ENCODE results near the gene SLC2A14. TPM values are rescaled to one million over a fixed set of nuclear protein-coding genes. Genes with fewer than 3 reads are reported as not detected.
"Not testable (repeated sequence)": the region's sequence is repeated elsewhere in the genome, so short reads cannot be mapped to it uniquely, and the experiment has no call there.

The SLC2A14 gene
- total and polyA plus RNA-seq, 12 donors = 2.1 to 58.8 (median 7.0) TPM

- Histone ChIP-seq H3K4me3 (no peak overlapping the region), H3K27me3 (no peaks in the 10 kb centered on the region), H3K9me3 (replicated peaks in 1 of 3) (no peaks in the 10 kb centered on the region), H3K36me3 (replicated peaks in 1 of 2) (no peaks in the 10 kb centered on the region), H3K4me1 (replicated peaks in 1 of 2) (no peaks in the 10 kb centered on the region), H3K27ac (no peak overlapping the region)
- TF ChIP-seq CTCF (IDR thresholded peaks at IDR 0.05) = no peak
- TF ChIP-seq POLR2A (IDR thresholded peaks at IDR 0.05) = no peak
- DNase-seq = no peak
- intact Hi-C loops (cut with DNase I) = no loop called here
- WGBS, 4 donors = 31 to 44% (median 32%) methylated on average over 4 of the region's 4 CpGs
Measured at GRCh38 chr12:7788294-7788660, 84.4 kb downstream of the SLC2A14 start.

GRCh38 chr12:7787574-7788293 lies 85.0 kb downstream of the SLC2A14 start:
- no peaks in the 10 kb centered on the region for H3K9me3 ChIP-seq (replicated peaks in 1 of 3)
- WGBS, 4 donors = 33 to 43% (median 41%) methylated on average over 10 to 13 of the region's 13 CpGs
- H3K4me1 ChIP-seq (replicated peaks in 1 of 2) = no peaks in the 10 kb centered on the region
- no peak overlapping the region for H3K27ac ChIP-seq
- DNase-seq = peak in 4 of 7 donors; percentile 29 to 44 (median 40)
- no peak overlapping the region for H3K4me3 ChIP-seq
- no peaks in the 10 kb centered on the region for H3K36me3 ChIP-seq (replicated peaks in 1 of 2)
- intact Hi-C loops (cut with DNase I) = no loop called here
- TF ChIP-seq CTCF (IDR thresholded peaks at IDR 0.05) (no peak), POLR2A (IDR thresholded peaks at IDR 0.05) (no peak)
- H3K27me3 ChIP-seq = no peaks in the 10 kb centered on the region

GRCh38 chr12:7784701-7785100 lies 88.0 kb downstream of the SLC2A14 start:
- H3K27ac ChIP-seq = no peak overlapping the region
- TF ChIP-seq POLR2A (IDR thresholded peaks at IDR 0.05) = no peak
- TF ChIP-seq CTCF (IDR thresholded peaks at IDR 0.05) = no peak
- no peaks in the 10 kb centered on the region for H3K27me3 ChIP-seq
- intact Hi-C loops (cut with DNase I) = no loop called here
- H3K4me3 ChIP-seq = no peak overlapping the region
- WGBS, 4 donors = 48 to 56% (median 54%) methylated on average over 2 of the region's 2 CpGs
- H3K36me3 ChIP-seq (replicated peaks in 1 of 2) = no peaks in the 10 kb centered on the region
- no peak for DNase-seq
- H3K4me1 ChIP-seq (replicated peaks in 1 of 2) = no peaks in the 10 kb centered on the region
- no peaks in the 10 kb centered on the region for H3K9me3 ChIP-seq (replicated peaks in 1 of 3)

- H3K9me3 ChIP-seq (replicated peaks in 1 of 3); H3K36me3 ChIP-seq (replicated peaks in 1 of 2); H3K27ac ChIP-seq; intact Hi-C loops (cut with DNase I); H3K4me1 ChIP-seq (replicated peaks in 1 of 2); H3K27me3 ChIP-seq; H3K4me3 ChIP-seq; DNase-seq: not testable (repeated sequence)
- WGBS, 4 donors = 82 to 95% (median 85%) methylated on average over 9 of the region's 9 CpGs
Measured at GRCh38 chr12:7783433-7783832, 89.3 kb downstream of the SLC2A14 start.

- Histone ChIP-seq H3K9me3 (replicated peaks in 1 of 3) (no peaks in the 10 kb centered on the region), H3K4me1 (replicated peaks in 1 of 2) (no peaks in the 10 kb centered on the region), H3K27ac (no peak overlapping the region), H3K4me3 (no peak overlapping the region), H3K27me3 (no peaks in the 10 kb centered on the region), H3K36me3 (replicated peaks in 1 of 2) (no peaks in the 10 kb centered on the region)
- TF ChIP-seq CTCF (IDR thresholded peaks at IDR 0.05) (no peak), POLR2A (IDR thresholded peaks at IDR 0.05) (no peak)
- intact Hi-C loops (cut with DNase I) = no loop called here
- no peak for DNase-seq
- 87 to 93% (median 92%) methylated on average over 6 of the region's 6 CpGs for WGBS, 4 donors
Measured at GRCh38 chr12:7782055-7782454, 90.7 kb downstream of the SLC2A14 start.

Measured in adrenal gland (tissue), 12 donors.